ENCODE data around the gene GINM1.

DNA sequence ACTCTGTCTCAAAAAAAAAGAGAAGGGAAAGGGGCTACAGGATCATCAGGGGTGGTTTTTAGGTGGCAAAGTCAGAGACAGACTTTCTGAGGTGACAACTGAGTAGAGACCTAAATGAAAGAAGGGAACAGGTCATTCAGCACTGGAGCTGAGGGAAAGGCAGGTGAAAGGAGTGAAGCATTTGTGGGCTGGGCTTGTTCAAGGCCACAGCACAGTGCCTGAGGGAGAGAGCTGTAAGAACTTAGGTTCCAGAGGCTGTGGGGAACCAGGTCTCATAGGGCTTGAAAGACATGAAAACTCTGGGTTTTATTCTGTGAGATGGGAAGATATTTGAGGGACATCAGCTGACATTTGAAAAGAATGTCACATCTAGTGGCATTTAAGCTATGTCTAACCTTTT, 61.5 kb downstream of the GINM1 start:
- TF ChIP-seq, protein P1, sequence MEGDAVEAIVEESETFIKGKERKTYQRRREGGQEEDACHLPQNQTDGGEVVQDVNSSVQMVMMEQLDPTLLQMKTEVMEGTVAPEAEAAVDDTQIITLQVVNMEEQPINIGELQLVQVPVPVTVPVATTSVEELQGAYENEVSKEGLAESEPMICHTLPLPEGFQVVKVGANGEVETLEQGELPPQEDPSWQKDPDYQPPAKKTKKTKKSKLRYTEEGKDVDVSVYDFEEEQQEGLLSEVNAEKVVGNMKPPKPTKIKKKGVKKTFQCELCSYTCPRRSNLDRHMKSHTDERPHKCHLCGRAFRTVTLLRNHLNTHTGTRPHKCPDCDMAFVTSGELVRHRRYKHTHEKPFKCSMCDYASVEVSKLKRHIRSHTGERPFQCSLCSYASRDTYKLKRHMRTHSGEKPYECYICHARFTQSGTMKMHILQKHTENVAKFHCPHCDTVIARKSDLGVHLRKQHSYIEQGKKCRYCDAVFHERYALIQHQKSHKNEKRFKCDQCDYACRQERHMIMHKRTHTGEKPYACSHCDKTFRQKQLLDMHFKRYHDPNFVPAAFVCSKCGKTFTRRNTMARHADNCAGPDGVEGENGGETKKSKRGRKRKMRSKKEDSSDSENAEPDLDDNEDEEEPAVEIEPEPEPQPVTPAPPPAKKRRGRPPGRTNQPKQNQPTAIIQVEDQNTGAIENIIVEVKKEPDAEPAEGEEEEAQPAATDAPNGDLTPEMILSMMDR (IDR thresholded peaks at IDR 0.05; ENCODE audit: insufficient read depth, low read length, poor library complexity, severe bottlenecking): no peak
- TF ChIP-seq EZH2phosphoT487 (conservative IDR thresholded peaks at IDR 0.05; ENCODE audit: low read length): no peak

Data from SU-DHL-6 (cell line).